Parathyroid adenoma (tissue), 2 donors: ENCODE measurements around the gene MAN2A2.

Experiments
- H2AFZ ChIP-seq: fragments of 300-600 bp; sonication (generic); one replicate; pipeline ENCODE4 v1.7.0; 2017; ENCODE audit warnings: antibody characterized with exemption, mild to moderate bottlenecking
- H3K27ac ChIP-seq: fragments of 300-600 bp; sonication (generic); one replicate; pipeline ENCODE4 v1.7.0; 2017
- H3K27me3 ChIP-seq: fragments of 300-600 bp; sonication (generic); one replicate; pipeline ENCODE4 v1.7.0; 2017; ENCODE audit warnings: low read length; ENCODE audit not compliant: control insufficient read depth, insufficient read depth
- H3K36me3 ChIP-seq: fragments of 300-600 bp; sonication (generic); one replicate; pipeline ENCODE4 v1.7.0; 2017; ENCODE audit warnings: low read length; ENCODE audit not compliant: control insufficient read depth, insufficient read depth
- H3K4me1 ChIP-seq: fragments of 300-600 bp; sonication (generic); one replicate; pipeline ENCODE4 v1.7.0; 2017; ENCODE audit warnings: control low read depth
- H3K4me2 ChIP-seq: fragments of 300-600 bp; sonication (generic); one replicate; pipeline ENCODE4 v1.7.0; 2017; ENCODE audit warnings: low read length
- H3K4me3 ChIP-seq: fragments of 300-600 bp; sonication (generic); one replicate; pipeline ENCODE4 v1.7.0; 2017; ENCODE audit warnings: low read depth, low read length
- H3K79me2 ChIP-seq: fragments of 300-600 bp; sonication (generic); one replicate; pipeline ENCODE4 v1.7.0; 2017; ENCODE audit warnings: control low read depth
- H3K9ac ChIP-seq: fragments of 300-600 bp; sonication (generic); one replicate; pipeline ENCODE4 v1.7.0; 2017; ENCODE audit warnings: mild to moderate bottlenecking
- H3K9me3 ChIP-seq: fragments of 300-600 bp; sonication (generic); one replicate; pipeline ENCODE4 v1.7.0; 2017; ENCODE audit warnings: low read length; ENCODE audit not compliant: control insufficient read depth
- CTCF ChIP-seq: fragments of 300-600 bp; sonication (generic); IDR thresholded peaks from one replicate; pipeline ENCODE4 v1.7.0; 2017; ENCODE audit warnings: antibody characterized with exemption, mild to moderate bottlenecking
- donor health status: primary hyperparathyroidism.

Gene MAN2A2

GRCh38 chr15:90883526-90883975, 19.6 kb upstream of the MAN2A2 start:
- Histone ChIP-seq H3K27ac (peak overlapping the region; percentile 76), H3K4me2 (peak overlapping the region; percentile 35), H3K36me3 (no peaks in the 10 kb centered on the region), H3K9ac (no peak overlapping the region), H2AFZ (peak overlapping the region; percentile 97), H3K4me3 (peak overlapping the region; percentile 46), H3K4me1 (no peaks in the 10 kb centered on the region), H3K79me2 (no peaks in the 10 kb centered on the region), H3K9me3 (no peaks in the 10 kb centered on the region), H3K27me3 (no peaks in the 10 kb centered on the region)
- no peak for TF ChIP-seq CTCF

GRCh38 chr15:90883976-90884718, 19.0 kb upstream of the MAN2A2 start, which contains the start of gene FES:
Gene FES (plus strand): TSS chr15:90884504. CDS start chr15:90885046, 542 bp downstream.
- no peaks in the 10 kb centered on the region for H3K79me2 ChIP-seq
- no peaks in the 10 kb centered on the region for H3K9me3 ChIP-seq
- H3K36me3 ChIP-seq, result no peaks in the 10 kb centered on the region
- peak within 1 kb of the TSS; percentile 46 for H3K4me3 ChIP-seq
- H2AFZ ChIP-seq, result peak within 1 kb of the TSS; percentile 97
- no peak for TF ChIP-seq CTCF
- no peaks in the 10 kb centered on the region for H3K4me1 ChIP-seq
- no peaks in the 10 kb centered on the region for H3K27me3 ChIP-seq
- H3K9ac ChIP-seq, result peak within 1 kb of the TSS; percentile 76
- H3K27ac ChIP-seq, result peak within 1 kb of the TSS; percentile 76
- H3K4me2 ChIP-seq, result peak within 1 kb of the TSS; percentile 35

- Histone ChIP-seq H3K9me3 (no peaks in the 10 kb centered on the region), H3K27ac (peak overlapping the region; percentile 76), H3K4me3 (peak overlapping the region; percentile 46), H2AFZ (peak overlapping the region; percentile 97), H3K9ac (peak overlapping the region; percentile 76), H3K36me3 (no peaks in the 10 kb centered on the region), H3K4me2 (peak overlapping the region; percentile 12), H3K79me2 (no peaks in the 10 kb centered on the region), H3K4me1 (no peaks in the 10 kb centered on the region), H3K27me3 (no peaks in the 10 kb centered on the region)
- TF ChIP-seq CTCF, result no peak
Measured at GRCh38 chr15:90884719-90885431, 18.2 kb upstream of the MAN2A2 start.

- peak; percentile 91 for TF ChIP-seq CTCF
- Histone ChIP-seq H3K9ac (no peak overlapping the region), H3K4me1 (no peaks in the 10 kb centered on the region), H3K4me2 (no peak overlapping the region), H2AFZ (no peak overlapping the region), H3K27ac (peak overlapping the region; percentile 76), H3K79me2 (no peaks in the 10 kb centered on the region), H3K9me3 (no peaks in the 10 kb centered on the region), H3K4me3 (no peak overlapping the region), H3K36me3 (no peaks in the 10 kb centered on the region), H3K27me3 (no peaks in the 10 kb centered on the region)
Measured at GRCh38 chr15:90885432-90886290, 17.4 kb upstream of the MAN2A2 start.
